ENCODE measurements around the gene RALGPS1. TPM values are rescaled to one million over a fixed set of nuclear protein-coding genes. Genes with fewer than 3 reads are reported as not detected.

RALGPS1 gene
- total RNA-seq, 1 experiment from 2014 or later = 28.5 TPM

DNA sequence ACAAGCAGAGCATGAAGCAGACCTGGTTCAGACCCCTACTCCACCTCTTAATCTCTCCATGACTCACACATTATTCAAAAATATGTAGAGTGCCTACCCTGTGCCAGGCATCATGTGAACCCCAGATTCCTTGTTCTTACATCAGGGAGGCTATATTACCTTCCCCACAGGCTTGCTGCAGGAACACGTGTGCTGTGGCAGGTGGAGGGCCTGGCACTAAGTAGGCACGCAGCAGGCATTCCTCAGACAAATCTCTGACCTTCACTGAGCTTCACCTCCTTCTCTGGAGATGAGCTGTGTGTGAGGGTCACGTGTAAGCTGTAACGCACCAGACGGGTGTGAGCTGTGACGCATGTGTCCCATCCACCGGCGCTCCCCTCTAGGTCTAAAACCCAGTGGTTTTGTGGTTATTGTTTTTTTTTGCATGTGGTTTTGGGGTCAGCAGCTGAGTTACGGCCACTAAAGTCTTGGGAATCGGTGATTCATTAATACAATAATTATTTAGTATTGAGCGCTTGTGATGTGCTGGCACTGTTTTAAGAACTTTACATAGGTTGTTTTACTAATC is 177.5 kb downstream of the RALGPS1 start:
- TF ChIP-seq CBFB (CRISPR knock-in tag; IDR thresholded peaks at IDR 0.05; ENCODE audit: low read depth) = no peak
- no peak for TF ChIP-seq ELF4 (CRISPR knock-in tag; IDR thresholded peaks at IDR 0.05; ENCODE audit: low read depth)
- TF ChIP-seq, protein P1, sequence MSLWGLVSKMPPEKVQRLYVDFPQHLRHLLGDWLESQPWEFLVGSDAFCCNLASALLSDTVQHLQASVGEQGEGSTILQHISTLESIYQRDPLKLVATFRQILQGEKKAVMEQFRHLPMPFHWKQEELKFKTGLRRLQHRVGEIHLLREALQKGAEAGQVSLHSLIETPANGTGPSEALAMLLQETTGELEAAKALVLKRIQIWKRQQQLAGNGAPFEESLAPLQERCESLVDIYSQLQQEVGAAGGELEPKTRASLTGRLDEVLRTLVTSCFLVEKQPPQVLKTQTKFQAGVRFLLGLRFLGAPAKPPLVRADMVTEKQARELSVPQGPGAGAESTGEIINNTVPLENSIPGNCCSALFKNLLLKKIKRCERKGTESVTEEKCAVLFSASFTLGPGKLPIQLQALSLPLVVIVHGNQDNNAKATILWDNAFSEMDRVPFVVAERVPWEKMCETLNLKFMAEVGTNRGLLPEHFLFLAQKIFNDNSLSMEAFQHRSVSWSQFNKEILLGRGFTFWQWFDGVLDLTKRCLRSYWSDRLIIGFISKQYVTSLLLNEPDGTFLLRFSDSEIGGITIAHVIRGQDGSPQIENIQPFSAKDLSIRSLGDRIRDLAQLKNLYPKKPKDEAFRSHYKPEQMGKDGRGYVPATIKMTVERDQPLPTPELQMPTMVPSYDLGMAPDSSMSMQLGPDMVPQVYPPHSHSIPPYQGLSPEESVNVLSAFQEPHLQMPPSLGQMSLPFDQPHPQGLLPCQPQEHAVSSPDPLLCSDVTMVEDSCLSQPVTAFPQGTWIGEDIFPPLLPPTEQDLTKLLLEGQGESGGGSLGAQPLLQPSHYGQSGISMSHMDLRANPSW (CRISPR knock-in tag; conservative IDR thresholded peaks at IDR 0.05; ENCODE audit: low read depth) = no peak
- no peak for TF ChIP-seq ZNF232 (CRISPR knock-in tag; IDR thresholded peaks at IDR 0.05)
- TF ChIP-seq, protein P2, sequence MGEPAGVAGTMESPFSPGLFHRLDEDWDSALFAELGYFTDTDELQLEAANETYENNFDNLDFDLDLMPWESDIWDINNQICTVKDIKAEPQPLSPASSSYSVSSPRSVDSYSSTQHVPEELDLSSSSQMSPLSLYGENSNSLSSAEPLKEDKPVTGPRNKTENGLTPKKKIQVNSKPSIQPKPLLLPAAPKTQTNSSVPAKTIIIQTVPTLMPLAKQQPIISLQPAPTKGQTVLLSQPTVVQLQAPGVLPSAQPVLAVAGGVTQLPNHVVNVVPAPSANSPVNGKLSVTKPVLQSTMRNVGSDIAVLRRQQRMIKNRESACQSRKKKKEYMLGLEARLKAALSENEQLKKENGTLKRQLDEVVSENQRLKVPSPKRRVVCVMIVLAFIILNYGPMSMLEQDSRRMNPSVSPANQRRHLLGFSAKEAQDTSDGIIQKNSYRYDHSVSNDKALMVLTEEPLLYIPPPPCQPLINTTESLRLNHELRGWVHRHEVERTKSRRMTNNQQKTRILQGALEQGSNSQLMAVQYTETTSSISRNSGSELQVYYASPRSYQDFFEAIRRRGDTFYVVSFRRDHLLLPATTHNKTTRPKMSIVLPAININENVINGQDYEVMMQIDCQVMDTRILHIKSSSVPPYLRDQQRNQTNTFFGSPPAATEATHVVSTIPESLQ (CRISPR knock-in tag; IDR thresholded peaks at IDR 0.05) = no peak
- TF ChIP-seq NR2C2 (CRISPR knock-in tag; IDR thresholded peaks at IDR 0.05) = no peak
- Mint-ChIP-seq H3K27me3 (ENCODE audit: low read depth) (no peaks in the 10 kb centered on the region), H3K4me3 (no peak overlapping the region), H3K27ac (peak overlapping the region; percentile 76; the same call in 1 of the 2 replicates), H3K9me3 (no peaks in the 10 kb centered on the region), H3K4me1 (peaks cover 1% of the 10 kb centered on the region), H3K36me3 (no peaks in the 10 kb centered on the region)
- CTCF ChIA-PET = no interaction called here
- POLR2A ChIA-PET = no interaction called here
- no peak for ATAC-seq
- DNase-seq (ENCODE audit: low spot score) = no peak

DNA sequence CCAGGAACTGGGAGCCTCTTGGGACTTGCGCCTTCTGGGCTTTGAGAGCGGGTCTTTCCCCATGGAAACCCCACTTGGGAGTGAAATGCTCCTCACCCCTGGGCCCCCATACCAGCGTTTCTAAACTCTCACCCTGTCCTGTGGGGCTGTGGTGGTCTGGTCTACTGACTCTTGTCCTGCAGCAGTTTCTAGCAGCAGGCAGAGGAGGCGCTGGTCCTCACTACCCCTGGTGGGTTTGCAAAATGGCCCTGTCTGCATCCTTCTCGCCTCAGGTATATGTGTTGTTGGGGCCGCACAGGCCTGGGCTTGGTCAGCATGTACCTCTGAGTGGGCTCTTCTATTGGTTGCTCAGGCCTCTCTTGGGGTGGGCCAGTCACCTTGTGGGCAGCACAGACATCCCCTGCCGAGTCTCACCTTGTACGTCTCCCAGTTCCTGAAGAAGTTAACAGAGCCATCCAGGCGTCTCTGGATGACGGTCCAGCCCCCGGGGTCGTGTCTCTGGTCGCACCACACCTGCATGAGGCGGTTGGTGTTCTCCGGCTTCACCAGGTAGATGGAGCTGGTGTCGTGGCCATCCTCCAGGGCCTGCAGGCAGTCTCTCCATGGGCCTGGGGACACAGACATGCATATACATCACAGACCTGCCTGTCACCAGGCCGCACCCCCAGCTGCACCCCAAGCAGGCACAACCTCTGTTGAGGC is 178.9 kb downstream of the RALGPS1 start:
- Mint-ChIP-seq H3K4me1 (peaks cover 4% of the 10 kb centered on the region), H3K9me3 (no peaks in the 10 kb centered on the region), H3K27me3 (ENCODE audit: low read depth) (no peaks in the 10 kb centered on the region), H3K4me3 (no peak overlapping the region), H3K27ac (no peak overlapping the region), H3K36me3 (no peaks in the 10 kb centered on the region)
- ATAC-seq (peak; percentile 49; the same call in 1 of the 2 replicates), DNase-seq (ENCODE audit: low spot score) (peak; percentile 32)
- TF ChIP-seq, protein P3, sequence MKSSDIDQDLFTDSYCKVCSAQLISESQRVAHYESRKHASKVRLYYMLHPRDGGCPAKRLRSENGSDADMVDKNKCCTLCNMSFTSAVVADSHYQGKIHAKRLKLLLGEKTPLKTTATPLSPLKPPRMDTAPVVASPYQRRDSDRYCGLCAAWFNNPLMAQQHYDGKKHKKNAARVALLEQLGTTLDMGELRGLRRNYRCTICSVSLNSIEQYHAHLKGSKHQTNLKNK (CRISPR knock-in tag; IDR thresholded peaks at IDR 0.05) = no peak
- no peak for TF ChIP-seq ETV6 (CRISPR knock-in tag; IDR thresholded peaks at IDR 0.05)
- TF ChIP-seq, protein P1 (CRISPR knock-in tag; conservative IDR thresholded peaks at IDR 0.05; ENCODE audit: low read depth) = no peak
- TF ChIP-seq ZNF138 (CRISPR knock-in tag; conservative IDR thresholded peaks at IDR 0.05) = no peak
- CTCF ChIA-PET = interaction anchor here (0.7 kb wide), 1 partner anchor 10 kb away, joined by 3 read pairs; no protein-coding TSS in a partner anchor
- POLR2A ChIA-PET = no interaction called here

DNA sequence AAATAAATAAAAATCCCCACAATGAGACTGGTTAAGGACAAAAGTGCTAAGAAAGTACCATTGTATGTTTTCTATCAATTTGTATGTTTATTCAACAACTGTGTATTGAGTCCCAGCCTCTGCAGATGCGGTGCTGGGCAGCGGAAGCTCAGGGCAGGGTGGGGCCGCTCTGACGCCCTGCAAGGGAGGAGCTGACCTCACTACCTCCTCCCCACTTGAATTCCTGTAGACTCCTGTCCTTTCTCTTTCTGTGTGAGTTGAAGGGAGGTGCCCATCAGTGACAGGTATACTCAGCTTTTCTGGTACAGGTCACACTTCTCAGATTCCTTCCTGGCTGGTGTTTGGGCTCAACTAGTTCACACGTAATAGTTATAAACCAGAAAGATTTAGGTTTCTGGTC is 180.8 kb downstream of the RALGPS1 start:
- ChIA-PET CTCF (interaction anchor here (0.8 kb wide), 1 partner anchor 148 kb away, joined by 3 read pairs; no protein-coding TSS in a partner anchor), POLR2A (no interaction called here)
- Mint-ChIP-seq H3K27ac (no peak overlapping the region), H3K4me1 (peaks cover 4% of the 10 kb centered on the region), H3K4me3 (no peak overlapping the region), H3K9me3 (no peaks in the 10 kb centered on the region), H3K36me3 (no peaks in the 10 kb centered on the region), H3K27me3 (ENCODE audit: low read depth) (no peaks in the 10 kb centered on the region)
- no peak for DNase-seq (ENCODE audit: low spot score)
- ATAC-seq = 0 out of 2 replicates have a peak, but pooled peaks have one; percentile 26
- TF ChIP-seq, protein P4, sequence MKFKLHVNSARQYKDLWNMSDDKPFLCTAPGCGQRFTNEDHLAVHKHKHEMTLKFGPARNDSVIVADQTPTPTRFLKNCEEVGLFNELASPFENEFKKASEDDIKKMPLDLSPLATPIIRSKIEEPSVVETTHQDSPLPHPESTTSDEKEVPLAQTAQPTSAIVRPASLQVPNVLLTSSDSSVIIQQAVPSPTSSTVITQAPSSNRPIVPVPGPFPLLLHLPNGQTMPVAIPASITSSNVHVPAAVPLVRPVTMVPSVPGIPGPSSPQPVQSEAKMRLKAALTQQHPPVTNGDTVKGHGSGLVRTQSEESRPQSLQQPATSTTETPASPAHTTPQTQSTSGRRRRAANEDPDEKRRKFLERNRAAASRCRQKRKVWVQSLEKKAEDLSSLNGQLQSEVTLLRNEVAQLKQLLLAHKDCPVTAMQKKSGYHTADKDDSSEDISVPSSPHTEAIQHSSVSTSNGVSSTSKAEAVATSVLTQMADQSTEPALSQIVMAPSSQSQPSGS (CRISPR knock-in tag; IDR thresholded peaks at IDR 0.05; ENCODE audit: borderline replicate concordance, low read depth) = no peak
- TF ChIP-seq, protein P5, sequence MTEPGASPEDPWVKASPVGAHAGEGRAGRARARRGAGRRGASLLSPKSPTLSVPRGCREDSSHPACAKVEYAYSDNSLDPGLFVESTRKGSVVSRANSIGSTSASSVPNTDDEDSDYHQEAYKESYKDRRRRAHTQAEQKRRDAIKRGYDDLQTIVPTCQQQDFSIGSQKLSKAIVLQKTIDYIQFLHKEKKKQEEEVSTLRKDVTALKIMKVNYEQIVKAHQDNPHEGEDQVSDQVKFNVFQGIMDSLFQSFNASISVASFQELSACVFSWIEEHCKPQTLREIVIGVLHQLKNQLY (CRISPR knock-in tag; IDR thresholded peaks at IDR 0.05) = no peak
